ENCODE results near the gene GRAP2.

The GRAP2 gene

DNA sequence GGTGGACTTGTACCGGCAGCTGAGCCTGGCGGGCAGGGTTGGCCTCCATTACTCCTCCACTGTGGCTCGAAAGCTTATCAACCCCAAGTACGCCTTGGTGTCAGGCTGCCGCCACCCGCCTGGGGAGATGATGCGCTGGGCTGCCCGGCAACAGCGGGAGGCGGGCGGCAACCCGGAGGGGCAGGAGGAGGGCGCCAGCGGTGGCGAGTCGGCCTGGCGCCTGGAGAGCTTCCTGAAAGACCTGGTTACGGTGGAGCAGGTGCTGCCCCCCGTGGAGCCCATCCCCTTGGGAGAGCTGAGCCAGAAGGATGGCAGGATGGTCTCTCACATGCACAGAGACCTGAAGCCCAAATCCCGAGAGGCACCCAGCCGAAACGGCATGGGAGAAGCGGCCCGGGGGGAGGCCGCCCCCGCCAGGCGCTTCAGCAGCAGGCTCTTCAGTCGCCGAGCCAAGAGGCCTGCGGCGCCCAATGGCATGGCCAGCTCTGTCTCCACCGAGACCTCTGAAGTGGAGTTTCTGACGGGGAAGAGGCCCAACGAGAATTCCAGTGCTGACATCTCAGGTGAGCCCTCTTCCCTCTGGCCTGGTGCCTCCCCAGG is 120.6 kb downstream of the GRAP2 start:
- DNase-seq, result no peak

DNA sequence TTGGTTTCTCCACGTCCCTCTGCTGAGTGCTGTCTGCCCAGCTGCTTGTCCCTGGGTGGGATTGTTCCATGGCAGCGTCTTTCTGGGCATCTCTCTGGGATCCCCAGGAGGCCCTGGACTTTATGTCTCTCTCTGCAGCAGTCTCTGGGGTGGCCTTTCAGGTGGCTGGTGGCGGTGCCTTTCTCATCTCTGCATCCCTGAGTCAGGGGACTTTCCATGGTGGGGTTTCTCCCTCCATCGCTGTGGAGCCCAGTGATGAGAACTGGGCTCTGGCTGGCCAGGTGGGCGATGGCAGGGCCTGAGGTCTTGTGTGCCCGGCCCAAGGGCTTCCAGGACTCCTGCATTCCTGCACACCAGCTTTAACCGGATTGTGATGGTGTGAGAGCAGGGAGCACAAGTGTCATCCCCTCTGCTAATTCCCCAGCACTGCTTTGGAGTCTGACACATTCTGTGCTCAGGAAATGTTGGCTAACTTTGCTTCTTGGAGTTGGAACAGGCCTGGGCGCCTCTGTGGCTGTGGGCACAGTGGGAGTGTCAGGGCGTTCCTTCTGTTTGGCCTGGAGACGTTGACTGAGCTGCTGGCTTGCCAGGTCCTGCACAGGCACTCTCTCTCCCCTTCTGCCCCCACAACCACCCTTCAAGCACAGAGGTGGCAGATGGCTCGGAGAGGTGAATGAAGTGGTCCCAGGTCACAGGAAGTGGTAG is 121.8 kb downstream of the GRAP2 start:
- DNase-seq, result no peak
